CD4-positive, alpha-beta T cell (primary cell): ENCODE results near the gene LNPEP. TPM values are rescaled to one million over a fixed set of nuclear protein-coding genes. Genes with fewer than 3 reads are reported as not detected.

Experiments used
- ATAC-seq: fragments of 200-7000 bp; cut with Tn5 transposase; one replicate; pipeline ENCODE4 v1.10.0; 2022; ENCODE audit warnings: mild to moderate bottlenecking; ENCODE audit not compliant: poor library complexity
- CTCF ChIA-PET: fragments of 350-600 bp; sonication (Branson Sonifier 250); formaldehyde crosslinking; loops from one replicate; lab custom pipeline; 2021; ENCODE audit warnings: antibody characterized with exemption, inconsistent platforms; lab: Charles Lee
- POLR2A ChIA-PET: fragments of 350-600 bp; sonication (Branson Sonifier 250); formaldehyde crosslinking; loops from one replicate; lab custom pipeline; 2021; ENCODE audit warnings: antibody characterized with exemption, inconsistent platforms; lab: Charles Lee
- DNase-seq, 14 experiments: peaks; one replicate each; pipeline ENCODE4 v3.0.0-alpha.2; 2013 to 2020; ENCODE audit warnings: mixed read lengths in 2 of 14
- H3K27ac ChIP-seq, 2 donors: one replicate each; pipeline versions ENCODE4 v1.5.1 to v1.7.0; 2013; ENCODE audit warnings: low read length in 2 of 2, low read depth in 1 of 2, mild to moderate bottlenecking in 1 of 2
- H3K27me3 ChIP-seq, 2 experiments: 1 replicate in 1 of 2; 2 replicates in 1 of 2; pipeline versions ENCODE4 v1.6.1 to v1.7.0; 2013; ENCODE audit warnings: low read length in 2 of 2, control low read depth in 1 of 2, mild to moderate bottlenecking in 1 of 2, moderate library complexity in 1 of 2; ENCODE audit not compliant: insufficient read depth in 2 of 2, control insufficient read depth in 1 of 2
- H3K36me3 ChIP-seq: one replicate; pipeline ENCODE4 v1.6.1; 2013; ENCODE audit warnings: low read length, control low read depth; ENCODE audit not compliant: insufficient read depth
- H3K4me1 ChIP-seq: one replicate; pipeline ENCODE4 v1.6.1; 2013; ENCODE audit warnings: low read length, control low read depth; ENCODE audit not compliant: insufficient read depth
- H3K4me3 ChIP-seq: one replicate; pipeline ENCODE4 v1.5.1; 2013; ENCODE audit warnings: mild to moderate bottlenecking, low read length, moderate library complexity
- H3K9me3 ChIP-seq, 2 experiments: 1 replicate in 1 of 2; 2 replicates in 1 of 2; pipeline versions ENCODE4 v1.6.1 to v1.7.0; 2013; ENCODE audit warnings: low read length in 2 of 2, mild to moderate bottlenecking in 2 of 2, control low read depth in 1 of 2, moderate library complexity in 1 of 2; ENCODE audit not compliant: control insufficient read depth in 1 of 2, insufficient read depth in 1 of 2
- H3K27ac Mint-ChIP-seq: one replicate; pipeline ENCODE4 v1.8.0; 2020; ENCODE audit warnings: mixed read lengths
- H3K27me3 Mint-ChIP-seq: one replicate; pipeline ENCODE4 v1.8.0; 2021; ENCODE audit warnings: mixed read lengths
- H3K36me3 Mint-ChIP-seq: one replicate; pipeline ENCODE4 v1.8.0; 2021; ENCODE audit warnings: low read depth, mixed read lengths
- H3K4me1 Mint-ChIP-seq: one replicate; pipeline ENCODE4 v1.8.0; 2021; ENCODE audit warnings: low read depth, mixed read lengths
- H3K4me3 Mint-ChIP-seq: one replicate; pipeline ENCODE4 v1.8.0; 2020; ENCODE audit warnings: mild to moderate bottlenecking, mixed read lengths
- H3K9me3 Mint-ChIP-seq: one replicate; pipeline ENCODE4 v1.8.0; 2020; ENCODE audit warnings: mixed read lengths
- intact Hi-C, 2 experiments: fragments of 100-400 bp; cut with DNase I in 1 of 2; cut with micrococcal nuclease in 1 of 2; formaldehyde crosslinking; loops; one replicate each; pipeline versions ENCODE4 v1.15.1 to v1.9.0; 2023 to 2025; cut with DNase I, micrococcal nuclease
- total RNA-seq, 174 experiments: library from RNA in 2 of 174; stranded (reverse) in 2 of 174; gene quantifications; one replicate each; pipeline ENCODE4 v1.2.3 and lab custom pipeline; 2021 to 2026
- TF ChIP-seq, protein P1 (sequence below): fragments of 200-600 bp; IDR thresholded peaks from one replicate; pipeline ENCODE4 v1.8.0; 2022; ENCODE audit warnings: antibody characterized with exemption, mild to moderate bottlenecking

LNPEP gene
- total RNA-seq, 2 experiments from 2014 or later, result 52.0 to 52.7 TPM

DNA sequence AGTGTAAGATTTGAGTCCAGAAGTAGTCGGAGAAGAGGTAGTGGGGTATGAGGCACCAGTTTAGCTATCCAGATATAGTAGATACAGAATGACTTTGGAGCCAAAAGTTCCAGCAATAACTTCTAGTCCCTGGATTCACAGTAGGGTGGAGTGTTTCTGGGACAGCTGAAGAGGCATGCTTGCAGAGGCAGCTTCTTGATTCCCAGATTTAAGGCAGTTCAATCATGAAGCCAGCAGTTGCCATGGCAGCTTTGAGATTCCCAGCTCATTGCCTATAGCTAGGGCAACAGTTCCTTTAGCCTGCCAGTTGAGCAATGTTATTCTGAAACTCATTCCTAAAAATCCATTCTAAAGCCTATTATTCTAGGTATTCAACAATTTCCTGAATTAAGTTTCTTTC lies 127.4 kb downstream of the LNPEP start:
- no peak overlapping the region for H3K27ac ChIP-seq
- Mint-ChIP-seq H3K36me3 (no peaks in the 10 kb centered on the region), H3K9me3 (peaks cover under 1% of the 10 kb centered on the region), H3K27ac (no peak overlapping the region), H3K27me3 (no peaks in the 10 kb centered on the region), H3K4me3 (no peak overlapping the region), H3K4me1 (no peaks in the 10 kb centered on the region)
- no peaks in the 10 kb centered on the region for H3K36me3 ChIP-seq
- H3K27me3 ChIP-seq, result no peaks in the 10 kb centered on the region
- intact Hi-C loops, result no loop called here
- H3K4me1 ChIP-seq, result no peaks in the 10 kb centered on the region
- H3K9me3 ChIP-seq, result no peaks in the 10 kb centered on the region
- TF ChIP-seq, protein P1, sequence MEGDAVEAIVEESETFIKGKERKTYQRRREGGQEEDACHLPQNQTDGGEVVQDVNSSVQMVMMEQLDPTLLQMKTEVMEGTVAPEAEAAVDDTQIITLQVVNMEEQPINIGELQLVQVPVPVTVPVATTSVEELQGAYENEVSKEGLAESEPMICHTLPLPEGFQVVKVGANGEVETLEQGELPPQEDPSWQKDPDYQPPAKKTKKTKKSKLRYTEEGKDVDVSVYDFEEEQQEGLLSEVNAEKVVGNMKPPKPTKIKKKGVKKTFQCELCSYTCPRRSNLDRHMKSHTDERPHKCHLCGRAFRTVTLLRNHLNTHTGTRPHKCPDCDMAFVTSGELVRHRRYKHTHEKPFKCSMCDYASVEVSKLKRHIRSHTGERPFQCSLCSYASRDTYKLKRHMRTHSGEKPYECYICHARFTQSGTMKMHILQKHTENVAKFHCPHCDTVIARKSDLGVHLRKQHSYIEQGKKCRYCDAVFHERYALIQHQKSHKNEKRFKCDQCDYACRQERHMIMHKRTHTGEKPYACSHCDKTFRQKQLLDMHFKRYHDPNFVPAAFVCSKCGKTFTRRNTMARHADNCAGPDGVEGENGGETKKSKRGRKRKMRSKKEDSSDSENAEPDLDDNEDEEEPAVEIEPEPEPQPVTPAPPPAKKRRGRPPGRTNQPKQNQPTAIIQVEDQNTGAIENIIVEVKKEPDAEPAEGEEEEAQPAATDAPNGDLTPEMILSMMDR, result no peak
- no peak overlapping the region for H3K4me3 ChIP-seq
- DNase-seq, result no peak
- no peak for ATAC-seq
- ChIA-PET POLR2A (no interaction called here), CTCF (no interaction called here)

DNA sequence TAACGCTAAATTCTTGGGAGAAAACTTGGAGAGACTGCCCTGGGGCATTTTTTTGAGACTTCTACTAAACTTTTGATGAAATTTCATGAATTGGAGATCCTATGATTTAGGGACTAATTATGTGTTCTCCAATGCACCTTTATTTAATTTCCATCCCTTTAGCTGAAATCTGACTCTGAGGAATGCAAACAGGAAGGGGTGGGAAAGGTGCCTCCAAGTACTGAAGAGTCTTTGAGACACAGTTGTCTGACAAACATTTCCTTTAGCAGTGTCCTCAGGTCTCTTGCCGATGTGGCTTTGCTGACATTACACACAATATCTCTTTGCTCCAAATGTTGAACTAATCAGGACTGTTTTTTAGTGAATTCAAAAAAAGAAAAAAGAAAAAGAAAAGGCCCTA lies 129.6 kb downstream of the LNPEP start:
- ChIA-PET CTCF (no interaction called here), POLR2A (no interaction called here)
- H3K27me3 ChIP-seq, result no peaks in the 10 kb centered on the region
- Mint-ChIP-seq H3K36me3 (no peaks in the 10 kb centered on the region), H3K4me3 (no peak overlapping the region), H3K27ac (no peak overlapping the region), H3K9me3 (no peaks in the 10 kb centered on the region), H3K27me3 (no peaks in the 10 kb centered on the region), H3K4me1 (no peaks in the 10 kb centered on the region)
- intact Hi-C loops, result no loop called here
- DNase-seq, result no peak
- H3K4me3 ChIP-seq, result no peak overlapping the region
- TF ChIP-seq, protein P1, result no peak
- no peak for ATAC-seq
- H3K4me1 ChIP-seq, result no peaks in the 10 kb centered on the region
- H3K36me3 ChIP-seq, result no peaks in the 10 kb centered on the region
- no peak overlapping the region for H3K27ac ChIP-seq
- no peaks in the 10 kb centered on the region for H3K9me3 ChIP-seq

DNA sequence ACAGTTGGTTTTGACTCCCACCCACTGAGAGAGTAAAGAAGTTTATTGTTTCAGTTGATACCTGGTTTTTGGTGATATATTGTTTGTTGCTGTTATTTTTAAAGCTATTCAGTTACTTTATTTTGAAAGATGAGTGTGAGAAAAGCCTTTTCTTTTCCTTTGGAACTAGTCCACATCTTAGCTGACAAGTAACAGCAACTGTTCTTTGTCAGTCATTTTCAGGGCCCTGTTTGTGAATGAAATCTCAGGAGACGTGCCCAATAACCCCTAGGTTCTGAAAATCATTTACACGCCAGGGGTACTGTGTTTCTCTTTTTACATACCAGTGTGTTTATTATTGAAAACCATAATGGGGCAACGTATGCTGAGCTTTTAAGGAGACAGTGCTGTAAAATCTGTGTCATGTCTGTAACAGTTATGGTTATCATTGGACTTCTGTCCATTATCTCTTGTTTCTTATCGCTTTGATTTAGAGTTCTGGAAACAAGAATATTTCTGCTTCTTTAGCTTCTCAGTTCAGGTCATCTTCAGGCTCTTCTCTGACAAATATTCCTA lies 131.5 kb downstream of the LNPEP start:
- intact Hi-C loops, result no loop called here
- ChIA-PET POLR2A (no interaction called here), CTCF (interaction anchor here (0.5 kb wide), 1 partner anchor 45 kb away, joined by 6 read pairs; no protein-coding TSS in a partner anchor)
- H3K27me3 Mint-ChIP-seq, result no peaks in the 10 kb centered on the region
- TF ChIP-seq, protein P1, result no peak
- H3K4me3 Mint-ChIP-seq, result no peak overlapping the region
- no peaks in the 10 kb centered on the region for H3K36me3 Mint-ChIP-seq
- Histone ChIP-seq H3K27me3 (no peaks in the 10 kb centered on the region), H3K36me3 (no peaks in the 10 kb centered on the region), H3K4me3 (no peak overlapping the region), H3K4me1 (no peaks in the 10 kb centered on the region), H3K27ac (no peak overlapping the region), H3K9me3 (no peaks in the 10 kb centered on the region)
- ATAC-seq, result no peak
- DNase-seq, result no peak
- no peaks in the 10 kb centered on the region for H3K4me1 Mint-ChIP-seq
- H3K27ac Mint-ChIP-seq, result no peak overlapping the region
- no peaks in the 10 kb centered on the region for H3K9me3 Mint-ChIP-seq
